Hepatocyte (in vitro differentiated cells): ENCODE results near the gene BPIFA2. TPM values are rescaled to one million over a fixed set of nuclear protein-coding genes. Genes with fewer than 3 reads are reported as not detected.

Experiments
- DNase-seq: peaks from one replicate; pipeline ENCODE4 v3.0.0-alpha.2; 2016; ENCODE audit warnings: low spot score
- H2AFZ ChIP-seq: fragments of 200-600 bp; sonication (generic); 2 replicates; pipeline ENCODE4 v1.6.0; 2016; ENCODE audit warnings: antibody characterized with exemption, mild to moderate bottlenecking
- H3K27ac ChIP-seq: fragments of 200-600 bp; sonication (generic); 2 replicates; pipeline ENCODE4 v1.5.1; 2016; ENCODE audit warnings: mild to moderate bottlenecking
- H3K27me3 ChIP-seq: fragments of 200-600 bp; sonication (generic); 2 replicates; pipeline ENCODE4 v1.6.1; 2016
- H3K36me3 ChIP-seq: fragments of 200-600 bp; sonication (generic); replicated peaks from 2 replicates; pipeline ENCODE4 v1.5.1; 2016; ENCODE audit warnings: low read depth; ENCODE audit not compliant: insufficient read depth
- H3K4me1 ChIP-seq: fragments of 200-600 bp; sonication (generic); 2 replicates; pipeline ENCODE4 v1.5.1; 2016; ENCODE audit warnings: mild to moderate bottlenecking, moderate library complexity; ENCODE audit not compliant: insufficient read depth
- H3K4me2 ChIP-seq: fragments of 200-600 bp; sonication (generic); 2 replicates; pipeline ENCODE4 v1.6.0; 2016
- H3K4me3 ChIP-seq: fragments of 200-600 bp; sonication (generic); 2 replicates; pipeline ENCODE4 v1.5.1; 2016; ENCODE audit warnings: mild to moderate bottlenecking
- H3K79me2 ChIP-seq: fragments of 200-600 bp; sonication (generic); 2 replicates; pipeline ENCODE4 v1.6.0; 2017; ENCODE audit warnings: mild to moderate bottlenecking
- H3K9me2 ChIP-seq: fragments of 200-600 bp; sonication (generic); replicated peaks from 2 replicates; pipeline ENCODE4 v1.6.0; 2017; ENCODE audit warnings: mild to moderate bottlenecking; ENCODE audit not compliant: insufficient read depth
- H3K9me3 ChIP-seq: fragments of 200-600 bp; sonication (generic); 2 replicates; pipeline ENCODE4 v1.5.1; 2016; ENCODE audit warnings: low read depth, mild to moderate bottlenecking
- H4K20me1 ChIP-seq: fragments of 200-600 bp; sonication (generic); 2 replicates; pipeline ENCODE4 v1.6.0; 2016; ENCODE audit warnings: mild to moderate bottlenecking; ENCODE audit not compliant: insufficient read depth, poor library complexity, severe bottlenecking
- EZH2 ChIP-seq: fragments of 200-600 bp; sonication (generic); IDR thresholded peaks from 2 replicates; pipeline ENCODE4 v1.6.1; 2016; ENCODE audit warnings: antibody characterized with exemption, mild to moderate bottlenecking, borderline replicate concordance
- EZH2phosphoT487 ChIP-seq: fragments of 200-600 bp; sonication (generic); IDR thresholded peaks from one replicate; pipeline ENCODE4 v1.6.1; 2018; ENCODE audit warnings: antibody characterized with exemption, mild to moderate bottlenecking, low read depth, moderate library complexity; ENCODE audit not compliant: unreplicated experiment, severe bottlenecking
- WGBS: methylation state at CpG from one replicate; pipeline ENCODE4 v1.1.6; 2016; ENCODE audit warnings: low lambda C conversion rate; ENCODE audit errors: missing lambda C conversion rate; 5-methylcytosine and 5-hydroxymethylcytosine counted together
- polyA plus RNA-seq: library from polyadenylated mRNA; unstranded; fragments of >200 nt; fragmentation: Nextera tagmentation; extraction: Ambion mirVana; gene quantifications from 2 replicates; pipeline ENCODE4 v1.2.1, GENCODE V29; 2016
- total RNA-seq: library from RNA; depleted of rRNA; stranded (reverse); fragments of >200 nt; gene quantifications from 2 replicates; pipeline ENCODE4 v1.2.3, GENCODE V29; 2014
- TF ChIP-seq, protein P1 (sequence below): fragments of 200-600 bp; sonication (generic); IDR thresholded peaks from 2 replicates; pipeline ENCODE4 v1.5.1; 2016; ENCODE audit warnings: antibody characterized with exemption, mild to moderate bottlenecking; ENCODE audit not compliant: poor library complexity

BPIFA2 gene
- total and polyA plus RNA-seq, 2 experiments from 2014 or later: not detected

DNA sequence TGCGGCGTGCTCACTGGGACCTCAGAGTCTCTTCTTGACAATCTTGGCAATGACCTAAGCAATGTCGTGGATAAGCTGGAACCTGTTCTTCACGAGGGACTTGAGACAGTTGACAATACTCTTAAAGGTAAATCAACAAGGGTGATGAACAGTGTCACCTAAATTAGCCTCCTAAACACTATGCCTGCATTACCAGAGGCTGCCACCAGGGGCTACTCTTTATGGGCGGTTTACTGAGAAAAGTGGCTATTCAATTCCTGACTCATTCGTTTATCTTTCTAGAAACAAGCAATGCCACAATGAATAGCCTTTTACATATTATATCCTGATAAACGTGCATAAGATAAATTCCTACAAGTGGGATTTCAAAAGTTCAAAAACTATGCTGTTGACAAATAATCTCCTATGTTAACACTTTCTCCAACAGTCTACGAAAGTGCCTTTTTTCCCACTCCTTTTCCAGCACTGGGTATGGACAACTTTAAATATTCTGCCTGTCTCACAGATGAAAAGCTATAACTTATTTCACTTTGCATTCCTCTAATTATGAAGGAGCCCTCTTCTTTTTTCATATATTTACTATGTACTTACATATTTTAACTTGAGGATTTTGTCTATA is 1.3 kb downstream of the BPIFA2 start:
- no peak overlapping the region for H3K27ac ChIP-seq
- no peaks in the 10 kb centered on the region for H3K4me1 ChIP-seq
- H3K27me3 ChIP-seq: peaks cover 11% of the 10 kb centered on the region
- H3K79me2 ChIP-seq: no peaks in the 10 kb centered on the region
- H3K4me3 ChIP-seq: no peak overlapping the region
- no peak overlapping the region for H2AFZ ChIP-seq
- H3K9me3 ChIP-seq: no peaks in the 10 kb centered on the region
- TF ChIP-seq, protein P1, sequence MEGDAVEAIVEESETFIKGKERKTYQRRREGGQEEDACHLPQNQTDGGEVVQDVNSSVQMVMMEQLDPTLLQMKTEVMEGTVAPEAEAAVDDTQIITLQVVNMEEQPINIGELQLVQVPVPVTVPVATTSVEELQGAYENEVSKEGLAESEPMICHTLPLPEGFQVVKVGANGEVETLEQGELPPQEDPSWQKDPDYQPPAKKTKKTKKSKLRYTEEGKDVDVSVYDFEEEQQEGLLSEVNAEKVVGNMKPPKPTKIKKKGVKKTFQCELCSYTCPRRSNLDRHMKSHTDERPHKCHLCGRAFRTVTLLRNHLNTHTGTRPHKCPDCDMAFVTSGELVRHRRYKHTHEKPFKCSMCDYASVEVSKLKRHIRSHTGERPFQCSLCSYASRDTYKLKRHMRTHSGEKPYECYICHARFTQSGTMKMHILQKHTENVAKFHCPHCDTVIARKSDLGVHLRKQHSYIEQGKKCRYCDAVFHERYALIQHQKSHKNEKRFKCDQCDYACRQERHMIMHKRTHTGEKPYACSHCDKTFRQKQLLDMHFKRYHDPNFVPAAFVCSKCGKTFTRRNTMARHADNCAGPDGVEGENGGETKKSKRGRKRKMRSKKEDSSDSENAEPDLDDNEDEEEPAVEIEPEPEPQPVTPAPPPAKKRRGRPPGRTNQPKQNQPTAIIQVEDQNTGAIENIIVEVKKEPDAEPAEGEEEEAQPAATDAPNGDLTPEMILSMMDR: peak; percentile 37
- TF ChIP-seq EZH2 (no peak), EZH2phosphoT487 (no peak)
- DNase-seq: no peak
- no peaks in the 10 kb centered on the region for H3K9me2 ChIP-seq
- WGBS: 67% methylated on average over 8 of the region's 8 CpGs
- H3K4me2 ChIP-seq: no peak overlapping the region
- no peaks in the 10 kb centered on the region for H3K36me3 ChIP-seq
- H4K20me1 ChIP-seq: no peaks in the 10 kb centered on the region

DNA sequence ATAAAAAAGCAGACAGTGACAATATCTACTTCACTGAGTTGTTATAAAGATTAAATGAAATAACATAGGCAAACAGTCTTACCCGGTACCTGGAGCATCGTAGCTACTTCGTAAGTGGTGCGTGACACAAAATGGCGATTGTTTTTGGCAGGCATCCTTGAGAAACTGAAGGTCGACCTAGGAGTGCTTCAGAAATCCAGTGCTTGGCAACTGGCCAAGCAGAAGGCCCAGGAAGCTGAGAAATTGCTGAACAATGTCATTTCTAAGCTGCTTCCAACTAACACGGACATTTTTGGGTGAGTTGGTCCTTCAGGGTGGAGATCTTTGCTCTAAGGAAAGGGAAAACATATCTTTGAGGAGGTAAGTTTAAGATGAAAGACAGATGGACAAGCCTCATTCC is 4.8 kb downstream of the BPIFA2 start:
- Histone ChIP-seq H3K27ac (no peak overlapping the region), H2AFZ (no peak overlapping the region), H3K9me2 (no peaks in the 10 kb centered on the region), H3K4me2 (no peak overlapping the region), H3K9me3 (no peaks in the 10 kb centered on the region), H4K20me1 (no peaks in the 10 kb centered on the region), H3K36me3 (no peaks in the 10 kb centered on the region), H3K79me2 (no peaks in the 10 kb centered on the region), H3K4me1 (no peaks in the 10 kb centered on the region), H3K4me3 (no peak overlapping the region), H3K27me3 (no peaks in the 10 kb centered on the region)
- TF ChIP-seq, protein P1: no peak
- no peak for TF ChIP-seq EZH2
- no peak for TF ChIP-seq EZH2phosphoT487
- WGBS: 83% methylated on average over 7 of the region's 7 CpGs
- no peak for DNase-seq

DNA sequence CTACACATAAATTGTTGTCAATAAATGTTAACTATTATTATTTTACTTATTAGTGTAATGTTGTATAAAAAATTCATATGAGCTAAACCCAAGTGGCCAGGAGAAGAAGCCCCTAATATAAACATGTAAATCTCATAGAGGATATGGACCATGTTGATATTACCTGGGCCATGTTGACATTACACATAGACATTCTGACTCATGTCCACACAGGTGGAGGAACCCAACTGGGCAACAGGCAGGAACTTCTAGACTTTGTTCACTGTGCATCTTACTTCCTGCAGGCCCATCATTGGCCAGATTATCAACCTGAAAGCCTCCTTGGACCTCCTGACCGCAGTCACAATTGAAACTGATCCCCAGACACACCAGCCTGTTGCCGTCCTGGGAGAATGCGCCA is 7.2 kb downstream of the BPIFA2 start:
- no peaks in the 10 kb centered on the region for H4K20me1 ChIP-seq
- no peak overlapping the region for H3K27ac ChIP-seq
- no peaks in the 10 kb centered on the region for H3K79me2 ChIP-seq
- no peaks in the 10 kb centered on the region for H3K9me2 ChIP-seq
- H3K4me3 ChIP-seq: no peak overlapping the region
- TF ChIP-seq, protein P1: no peak
- TF ChIP-seq EZH2phosphoT487 (no peak), EZH2 (no peak)
- WGBS: 80% methylated on average over 3 of the region's 3 CpGs
- H3K9me3 ChIP-seq: no peaks in the 10 kb centered on the region
- peaks cover 3% of the 10 kb centered on the region for H3K4me1 ChIP-seq
- H3K4me2 ChIP-seq: no peak overlapping the region
- no peaks in the 10 kb centered on the region for H3K36me3 ChIP-seq
- no peaks in the 10 kb centered on the region for H3K27me3 ChIP-seq
- no peak for DNase-seq
- H2AFZ ChIP-seq: no peak overlapping the region
